Ishikawa (cell line): ENCODE results near the gene ARHGAP8.

Source experiments
- EGR1 ChIP-seq: IDR thresholded peaks from 2 replicates; pipeline ENCODE4 v1.6.1; 2012
- TCF12 ChIP-seq: IDR thresholded peaks from 2 replicates; pipeline ENCODE4 v1.6.1; 2012; ENCODE audit warnings: low read depth

- TF ChIP-seq TCF12: no peak
- TF ChIP-seq EGR1: no peak
Measured at GRCh38 chr22:44707178-44707577, 45.2 kb upstream of the ARHGAP8 start.
